WTC11 (cell line): ENCODE results near the gene ADAM19. TPM values are rescaled to one million over a fixed set of nuclear protein-coding genes. Genes with fewer than 3 reads are reported as not detected.
"Not testable (repeated sequence)": the region's sequence is repeated elsewhere in the genome, so short reads cannot be mapped to it uniquely, and the experiment has no call there.

Source experiments
- ATAC-seq: fragments of 200-7000 bp; cut with Tn5 transposase; 2 replicates; pipeline ENCODE4 v1.10.0; 2021; ENCODE audit warnings: mild to moderate bottlenecking, moderate library complexity
- CTCF ChIA-PET: fragments of 300-600 bp; sonication (Branson Sonifier 250); formaldehyde crosslinking; loops from one replicate; lab custom pipeline; 2021; ENCODE audit warnings: antibody characterized with exemption; lab: Charles Lee
- POLR2A ChIA-PET: fragments of 350-600 bp; sonication (Branson Sonifier 250); formaldehyde crosslinking; loops from one replicate; lab custom pipeline; 2021; ENCODE audit warnings: antibody characterized with exemption; lab: Charles Lee
- DNase-seq: peaks from one replicate; pipeline ENCODE4 v3.0.0; 2021; ENCODE audit warnings: low spot score
- H3K27ac Mint-ChIP-seq: 2 replicates; pipeline ENCODE4 v1.8.0; 2021; ENCODE audit warnings: mixed read lengths
- H3K27me3 Mint-ChIP-seq: 2 replicates; pipeline ENCODE4 v1.8.0; 2021; ENCODE audit warnings: low read depth, mild to moderate bottlenecking, moderate library complexity, mixed read lengths
- H3K36me3 Mint-ChIP-seq: 2 replicates; pipeline ENCODE4 v1.8.0; 2021; ENCODE audit warnings: mixed read lengths
- H3K4me1 Mint-ChIP-seq: 2 replicates; pipeline ENCODE4 v1.8.0; 2022; ENCODE audit warnings: mixed read lengths
- H3K4me3 Mint-ChIP-seq: 2 replicates; pipeline ENCODE4 v1.8.0; 2021; ENCODE audit warnings: mild to moderate bottlenecking, moderate library complexity, mixed read lengths
- H3K9me3 Mint-ChIP-seq: 2 replicates; pipeline ENCODE4 v1.8.0; 2021; ENCODE audit warnings: mixed read lengths
- TCF7 ChIP-seq: sonication (generic); formaldehyde crosslinking; IDR thresholded peaks from 2 replicates; pipeline ENCODE4 v1.8.0; 2022; ENCODE audit warnings: mild to moderate bottlenecking, low read depth, missing genetic modification reagents, moderate library complexity
- ZBTB21 ChIP-seq: sonication (generic); formaldehyde crosslinking; IDR thresholded peaks from 2 replicates; pipeline ENCODE4 v1.8.1; 2023; ENCODE audit warnings: mild to moderate bottlenecking, missing genetic modification reagents, borderline replicate concordance
- total RNA-seq: library from RNA; stranded (reverse); gene quantifications from 3 replicates; pipeline ENCODE4 v1.2.3, GENCODE V29; 2021
- TF ChIP-seq, protein P1 (sequence below): sonication (generic); formaldehyde crosslinking; IDR thresholded peaks from 2 replicates; pipeline ENCODE4 v1.8.0; 2023; ENCODE audit warnings: mild to moderate bottlenecking, missing genetic modification reagents
- TF ChIP-seq, protein P2 (sequence below): sonication (generic); formaldehyde crosslinking; IDR thresholded peaks from 2 replicates; pipeline ENCODE4 v1.8.1; 2023; ENCODE audit warnings: mild to moderate bottlenecking, missing genetic modification reagents, borderline replicate concordance
- TF ChIP-seq, protein P3 (sequence below): sonication (generic); formaldehyde crosslinking; IDR thresholded peaks from 2 replicates; pipeline ENCODE4 v1.8.0; 2023; ENCODE audit warnings: missing genetic modification reagents, mild to moderate bottlenecking, borderline replicate concordance

Gene ADAM19
- total RNA-seq, 1 experiment from 2014 or later, result 28.6 TPM

DNA sequence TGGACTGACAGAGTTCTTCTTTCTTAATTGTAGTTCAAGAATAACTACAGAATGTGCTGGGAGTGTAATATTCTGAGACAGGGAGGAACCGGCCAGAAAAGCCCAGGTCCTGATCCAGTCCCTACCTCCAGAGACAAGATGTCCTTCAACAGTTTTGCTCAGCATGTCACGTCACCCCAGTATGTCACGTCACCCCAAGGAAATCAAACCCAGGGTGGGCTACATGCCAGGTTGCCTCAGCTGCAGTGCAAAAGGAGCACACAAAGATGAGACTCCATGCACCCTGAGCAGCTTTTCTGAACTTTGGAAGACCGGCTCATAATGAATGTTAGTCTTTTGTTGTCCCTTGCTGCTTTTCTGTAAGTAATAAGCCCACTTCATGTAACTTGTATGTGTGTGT lies 141.5 kb downstream of the ADAM19 start (continued):
- TF ChIP-seq, protein P1, sequence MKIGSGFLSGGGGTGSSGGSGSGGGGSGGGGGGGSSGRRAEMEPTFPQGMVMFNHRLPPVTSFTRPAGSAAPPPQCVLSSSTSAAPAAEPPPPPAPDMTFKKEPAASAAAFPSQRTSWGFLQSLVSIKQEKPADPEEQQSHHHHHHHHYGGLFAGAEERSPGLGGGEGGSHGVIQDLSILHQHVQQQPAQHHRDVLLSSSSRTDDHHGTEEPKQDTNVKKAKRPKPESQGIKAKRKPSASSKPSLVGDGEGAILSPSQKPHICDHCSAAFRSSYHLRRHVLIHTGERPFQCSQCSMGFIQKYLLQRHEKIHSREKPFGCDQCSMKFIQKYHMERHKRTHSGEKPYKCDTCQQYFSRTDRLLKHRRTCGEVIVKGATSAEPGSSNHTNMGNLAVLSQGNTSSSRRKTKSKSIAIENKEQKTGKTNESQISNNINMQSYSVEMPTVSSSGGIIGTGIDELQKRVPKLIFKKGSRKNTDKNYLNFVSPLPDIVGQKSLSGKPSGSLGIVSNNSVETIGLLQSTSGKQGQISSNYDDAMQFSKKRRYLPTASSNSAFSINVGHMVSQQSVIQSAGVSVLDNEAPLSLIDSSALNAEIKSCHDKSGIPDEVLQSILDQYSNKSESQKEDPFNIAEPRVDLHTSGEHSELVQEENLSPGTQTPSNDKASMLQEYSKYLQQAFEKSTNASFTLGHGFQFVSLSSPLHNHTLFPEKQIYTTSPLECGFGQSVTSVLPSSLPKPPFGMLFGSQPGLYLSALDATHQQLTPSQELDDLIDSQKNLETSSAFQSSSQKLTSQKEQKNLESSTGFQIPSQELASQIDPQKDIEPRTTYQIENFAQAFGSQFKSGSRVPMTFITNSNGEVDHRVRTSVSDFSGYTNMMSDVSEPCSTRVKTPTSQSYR (CRISPR knock-in tag), result no peak

DNA sequence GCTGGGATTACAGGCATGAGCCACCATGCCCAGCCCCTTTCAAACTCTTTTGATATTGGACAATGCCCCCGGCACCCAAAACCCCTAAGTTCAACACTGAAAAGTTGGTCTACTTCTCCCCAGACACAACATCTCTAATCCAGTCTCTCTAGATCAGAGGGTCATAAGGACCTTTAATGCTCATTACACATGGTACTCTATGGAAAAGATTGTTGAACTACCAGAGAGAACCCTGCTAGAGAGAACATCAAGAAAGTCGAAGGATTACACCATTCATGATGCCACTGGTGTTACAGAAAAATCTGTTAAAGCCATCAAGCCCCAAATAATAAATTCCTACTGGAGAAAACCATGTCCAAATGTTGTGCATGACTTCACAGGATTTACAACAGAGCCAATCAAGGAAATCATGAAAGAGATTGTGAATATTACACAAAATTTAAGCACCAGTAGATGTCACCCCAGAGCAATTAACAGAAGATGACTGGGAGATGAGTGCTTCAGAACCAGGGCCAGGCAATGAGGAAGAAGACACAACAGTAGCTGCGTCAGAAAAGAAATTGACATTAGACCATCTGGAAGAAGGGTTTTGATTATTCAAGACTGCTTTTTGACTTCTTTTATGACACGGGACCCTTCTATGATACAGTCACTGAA lies 143.9 kb downstream of the ADAM19 start:
- ChIA-PET POLR2A (interaction anchor here (0.6 kb wide), 1 partner anchor 75 kb away, joined by 3 read pairs; no protein-coding TSS in a partner anchor), CTCF (interaction anchor here (0.6 to 4.1 kb wide), 12 partner anchors 10 to 312 kb away, joined by 3 to 40 read pairs (median 4); partner anchors contain the start of genes LSM11 and NIPAL4)
- TF ChIP-seq TCF7 (CRISPR knock-in tag) (no peak), ZBTB21 (CRISPR knock-in tag) (no peak)
- TF ChIP-seq, protein P2, sequence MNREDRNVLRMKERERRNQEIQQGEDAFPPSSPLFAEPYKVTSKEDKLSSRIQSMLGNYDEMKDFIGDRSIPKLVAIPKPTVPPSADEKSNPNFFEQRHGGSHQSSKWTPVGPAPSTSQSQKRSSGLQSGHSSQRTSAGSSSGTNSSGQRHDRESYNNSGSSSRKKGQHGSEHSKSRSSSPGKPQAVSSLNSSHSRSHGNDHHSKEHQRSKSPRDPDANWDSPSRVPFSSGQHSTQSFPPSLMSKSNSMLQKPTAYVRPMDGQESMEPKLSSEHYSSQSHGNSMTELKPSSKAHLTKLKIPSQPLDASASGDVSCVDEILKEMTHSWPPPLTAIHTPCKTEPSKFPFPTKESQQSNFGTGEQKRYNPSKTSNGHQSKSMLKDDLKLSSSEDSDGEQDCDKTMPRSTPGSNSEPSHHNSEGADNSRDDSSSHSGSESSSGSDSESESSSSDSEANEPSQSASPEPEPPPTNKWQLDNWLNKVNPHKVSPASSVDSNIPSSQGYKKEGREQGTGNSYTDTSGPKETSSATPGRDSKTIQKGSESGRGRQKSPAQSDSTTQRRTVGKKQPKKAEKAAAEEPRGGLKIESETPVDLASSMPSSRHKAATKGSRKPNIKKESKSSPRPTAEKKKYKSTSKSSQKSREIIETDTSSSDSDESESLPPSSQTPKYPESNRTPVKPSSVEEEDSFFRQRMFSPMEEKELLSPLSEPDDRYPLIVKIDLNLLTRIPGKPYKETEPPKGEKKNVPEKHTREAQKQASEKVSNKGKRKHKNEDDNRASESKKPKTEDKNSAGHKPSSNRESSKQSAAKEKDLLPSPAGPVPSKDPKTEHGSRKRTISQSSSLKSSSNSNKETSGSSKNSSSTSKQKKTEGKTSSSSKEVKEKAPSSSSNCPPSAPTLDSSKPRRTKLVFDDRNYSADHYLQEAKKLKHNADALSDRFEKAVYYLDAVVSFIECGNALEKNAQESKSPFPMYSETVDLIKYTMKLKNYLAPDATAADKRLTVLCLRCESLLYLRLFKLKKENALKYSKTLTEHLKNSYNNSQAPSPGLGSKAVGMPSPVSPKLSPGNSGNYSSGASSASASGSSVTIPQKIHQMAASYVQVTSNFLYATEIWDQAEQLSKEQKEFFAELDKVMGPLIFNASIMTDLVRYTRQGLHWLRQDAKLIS (CRISPR knock-in tag), result no peak
- TF ChIP-seq, protein P3, sequence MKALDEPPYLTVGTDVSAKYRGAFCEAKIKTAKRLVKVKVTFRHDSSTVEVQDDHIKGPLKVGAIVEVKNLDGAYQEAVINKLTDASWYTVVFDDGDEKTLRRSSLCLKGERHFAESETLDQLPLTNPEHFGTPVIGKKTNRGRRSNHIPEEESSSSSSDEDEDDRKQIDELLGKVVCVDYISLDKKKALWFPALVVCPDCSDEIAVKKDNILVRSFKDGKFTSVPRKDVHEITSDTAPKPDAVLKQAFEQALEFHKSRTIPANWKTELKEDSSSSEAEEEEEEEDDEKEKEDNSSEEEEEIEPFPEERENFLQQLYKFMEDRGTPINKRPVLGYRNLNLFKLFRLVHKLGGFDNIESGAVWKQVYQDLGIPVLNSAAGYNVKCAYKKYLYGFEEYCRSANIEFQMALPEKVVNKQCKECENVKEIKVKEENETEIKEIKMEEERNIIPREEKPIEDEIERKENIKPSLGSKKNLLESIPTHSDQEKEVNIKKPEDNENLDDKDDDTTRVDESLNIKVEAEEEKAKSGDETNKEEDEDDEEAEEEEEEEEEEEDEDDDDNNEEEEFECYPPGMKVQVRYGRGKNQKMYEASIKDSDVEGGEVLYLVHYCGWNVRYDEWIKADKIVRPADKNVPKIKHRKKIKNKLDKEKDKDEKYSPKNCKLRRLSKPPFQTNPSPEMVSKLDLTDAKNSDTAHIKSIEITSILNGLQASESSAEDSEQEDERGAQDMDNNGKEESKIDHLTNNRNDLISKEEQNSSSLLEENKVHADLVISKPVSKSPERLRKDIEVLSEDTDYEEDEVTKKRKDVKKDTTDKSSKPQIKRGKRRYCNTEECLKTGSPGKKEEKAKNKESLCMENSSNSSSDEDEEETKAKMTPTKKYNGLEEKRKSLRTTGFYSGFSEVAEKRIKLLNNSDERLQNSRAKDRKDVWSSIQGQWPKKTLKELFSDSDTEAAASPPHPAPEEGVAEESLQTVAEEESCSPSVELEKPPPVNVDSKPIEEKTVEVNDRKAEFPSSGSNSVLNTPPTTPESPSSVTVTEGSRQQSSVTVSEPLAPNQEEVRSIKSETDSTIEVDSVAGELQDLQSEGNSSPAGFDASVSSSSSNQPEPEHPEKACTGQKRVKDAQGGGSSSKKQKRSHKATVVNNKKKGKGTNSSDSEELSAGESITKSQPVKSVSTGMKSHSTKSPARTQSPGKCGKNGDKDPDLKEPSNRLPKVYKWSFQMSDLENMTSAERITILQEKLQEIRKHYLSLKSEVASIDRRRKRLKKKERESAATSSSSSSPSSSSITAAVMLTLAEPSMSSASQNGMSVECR (CRISPR knock-in tag), result no peak
- no peaks in the 10 kb centered on the region for H3K36me3 Mint-ChIP-seq
- DNase-seq, result no peak
- H3K27ac Mint-ChIP-seq, result no peak overlapping the region
- peak; percentile 85 for ATAC-seq
- no peak overlapping the region for H3K4me3 Mint-ChIP-seq
- H3K27me3 Mint-ChIP-seq, result peaks cover 7% of the 10 kb centered on the region
- no peaks in the 10 kb centered on the region for H3K4me1 Mint-ChIP-seq
- no peaks in the 10 kb centered on the region for H3K9me3 Mint-ChIP-seq

DNA sequence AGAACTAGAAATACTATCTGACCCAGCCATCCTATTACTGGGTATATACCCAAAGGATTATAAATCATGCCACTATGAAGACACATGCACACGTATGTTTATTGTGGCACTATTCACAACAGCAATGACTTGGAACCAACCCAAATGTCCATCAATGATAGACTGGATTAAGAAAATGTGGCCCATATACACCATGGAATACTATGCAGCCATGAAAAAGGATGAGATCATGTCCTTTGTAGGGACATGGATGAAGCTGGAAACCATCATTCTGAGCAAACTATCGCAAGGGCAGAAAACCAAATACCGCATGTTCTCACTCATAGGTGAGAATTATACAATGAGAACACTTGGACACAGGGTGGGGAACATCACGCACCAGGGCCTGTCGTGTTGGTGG lies 145.7 kb downstream of the ADAM19 start:
- DNase-seq, H3K4me3 Mint-ChIP-seq, H3K4me1 Mint-ChIP-seq, ATAC-seq, H3K9me3 Mint-ChIP-seq, POLR2A ChIA-PET, H3K36me3 Mint-ChIP-seq, CTCF ChIA-PET, H3K27ac Mint-ChIP-seq: not testable (repeated sequence)
- H3K27me3 Mint-ChIP-seq, result peaks cover 15% of the 10 kb centered on the region

Other genes with a start within 250 kb of the ADAM19 start
- 0.11 TPM in 1 of 3 replicates, not detected in the others for gene NIPAL4, start 115.6 kb downstream of the ADAM19 start, total RNA-seq
- gene SOX30, start 76.7 kb upstream of the ADAM19 start, total RNA-seq, result 0.41 to 0.55 TPM (median 0.46 TPM) in 3 replicates
- not detected in 3 replicates for gene C5orf52, start 95.8 kb upstream of the ADAM19 start, total RNA-seq
- gene THG1L, start 155.6 kb upstream of the ADAM19 start, total RNA-seq, result 11.6 to 14.6 TPM (median 12.3 TPM) in 3 replicates
- 5.2 to 5.8 TPM (median 5.4 TPM) in 3 replicates for gene LSM11, start 167.9 kb upstream of the ADAM19 start, total RNA-seq